NCI-H2081 treated with DMSO at 0.1 percent for 48 hours (cell line): ENCODE data around the gene KLHL22.

Source experiments
- DNase-seq: peaks from one replicate; lab custom pipeline; 2025; lab: John Stamatoyannopoulos, UW

The KLHL22 gene

DNA sequence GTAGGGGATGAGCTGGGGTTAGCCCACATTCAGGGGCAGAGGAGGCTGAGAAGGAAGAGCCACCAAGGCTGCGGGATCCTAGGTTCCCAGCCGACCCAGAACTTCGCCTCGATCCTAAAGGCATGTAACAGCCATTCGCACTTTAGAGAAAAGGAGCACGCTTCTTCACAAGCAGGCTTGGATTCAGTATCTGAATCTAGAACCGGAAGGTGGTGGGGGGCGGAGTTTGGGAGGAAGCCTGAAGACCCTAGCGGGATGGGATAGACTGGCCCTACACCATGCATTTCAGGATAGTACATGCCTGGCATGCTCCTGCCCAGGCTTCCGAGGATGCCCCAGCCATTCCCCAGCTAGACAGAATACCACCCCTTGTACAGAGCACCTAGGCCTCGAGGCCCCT is 62.4 kb downstream of the KLHL22 start:
- no peak for DNase-seq

DNA sequence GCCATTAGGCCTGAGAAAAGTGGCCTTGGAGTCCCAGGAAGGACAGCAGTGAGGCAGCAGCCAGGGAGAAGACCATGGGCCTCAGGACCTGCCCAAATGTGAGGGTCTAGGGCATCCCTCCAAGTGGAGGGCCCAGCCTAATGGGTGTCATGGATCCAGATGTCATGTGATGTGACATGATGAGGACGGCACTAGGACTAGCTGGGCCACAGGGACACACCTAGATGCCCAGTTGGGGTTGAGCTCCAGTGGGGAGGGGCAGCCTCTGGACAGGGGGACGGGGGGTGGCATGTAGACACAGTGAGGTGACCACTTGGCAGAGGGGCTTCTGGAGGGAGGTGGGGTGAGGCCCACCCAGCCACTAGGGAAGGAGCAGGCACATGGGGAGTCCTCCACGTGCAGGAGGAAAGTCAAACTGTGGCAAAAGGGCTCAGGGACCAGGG is 63.3 kb downstream of the KLHL22 start:
- DNase-seq: no peak

DNA sequence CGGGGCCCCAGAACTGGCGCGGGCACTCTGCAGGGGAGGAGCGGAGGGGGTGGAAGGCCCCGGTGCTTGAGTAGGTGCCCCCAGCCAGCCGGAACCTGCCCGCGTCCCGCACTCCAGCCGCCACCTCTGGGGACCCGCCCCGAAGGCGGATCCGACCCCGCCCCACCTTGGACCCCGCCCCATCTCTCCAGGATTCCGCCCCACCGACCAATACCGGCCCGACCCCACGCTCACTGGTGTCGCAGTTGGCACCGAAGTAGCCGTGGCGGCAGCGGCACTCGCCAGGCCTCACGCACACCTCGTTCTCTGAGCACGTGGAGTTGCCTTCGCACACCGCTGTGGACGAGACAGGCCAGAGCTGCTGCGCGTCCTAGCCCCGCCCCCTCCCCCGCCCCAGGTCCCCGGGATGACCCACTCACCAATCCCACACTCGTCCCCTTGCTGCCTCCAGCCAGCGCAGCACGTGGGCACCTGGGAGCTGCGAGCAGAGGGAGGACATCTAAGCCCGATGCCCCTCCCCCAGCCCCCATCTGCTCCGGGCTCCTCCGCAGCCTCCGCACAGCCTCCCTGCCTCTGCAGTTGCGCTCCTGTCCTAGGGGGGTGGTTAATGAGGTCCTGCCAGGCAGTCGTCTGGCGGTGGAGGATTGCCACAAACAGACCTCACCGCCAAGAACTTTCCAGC is 63.9 kb downstream of the KLHL22 start:
- no peak for DNase-seq

DNA sequence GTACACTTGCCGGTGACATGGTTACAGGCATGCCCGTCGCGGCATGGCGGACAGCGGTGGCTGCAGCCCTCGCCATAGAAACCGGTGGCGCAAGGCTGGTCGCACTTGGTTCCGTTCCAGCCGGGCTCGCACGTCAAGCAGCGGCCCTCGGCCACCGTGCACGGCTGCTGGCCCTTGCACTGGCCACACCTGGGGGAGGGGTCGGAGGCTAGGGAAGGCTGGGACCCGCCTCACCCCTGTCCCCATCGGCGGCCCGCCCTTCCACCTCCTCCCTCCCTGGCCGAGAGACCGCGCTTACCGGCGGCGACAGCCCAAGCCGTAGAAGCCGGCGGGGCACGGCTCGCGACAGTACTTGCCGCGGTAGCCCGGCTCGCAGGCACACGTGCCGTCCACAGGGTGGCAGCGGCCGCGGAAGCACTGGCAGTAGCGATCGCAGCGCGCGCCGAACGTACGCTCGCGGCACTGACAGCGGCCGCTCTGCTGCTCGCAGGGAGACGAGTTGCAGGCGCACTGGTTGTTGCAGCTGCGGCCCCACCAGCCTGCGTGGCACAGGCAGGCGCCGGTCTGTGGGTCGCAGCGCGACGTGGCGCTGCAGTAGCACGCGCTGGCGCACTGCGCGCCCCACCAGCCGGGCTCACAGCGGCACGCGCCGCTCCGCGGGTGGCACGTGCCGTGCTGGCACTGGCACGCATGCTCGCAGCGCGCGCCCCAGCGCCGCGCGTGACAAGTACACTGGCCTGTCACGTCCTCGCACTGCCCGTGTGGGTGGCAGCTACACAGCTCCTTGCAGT is 64.7 kb downstream of the KLHL22 start:
- no peak for DNase-seq

DNA sequence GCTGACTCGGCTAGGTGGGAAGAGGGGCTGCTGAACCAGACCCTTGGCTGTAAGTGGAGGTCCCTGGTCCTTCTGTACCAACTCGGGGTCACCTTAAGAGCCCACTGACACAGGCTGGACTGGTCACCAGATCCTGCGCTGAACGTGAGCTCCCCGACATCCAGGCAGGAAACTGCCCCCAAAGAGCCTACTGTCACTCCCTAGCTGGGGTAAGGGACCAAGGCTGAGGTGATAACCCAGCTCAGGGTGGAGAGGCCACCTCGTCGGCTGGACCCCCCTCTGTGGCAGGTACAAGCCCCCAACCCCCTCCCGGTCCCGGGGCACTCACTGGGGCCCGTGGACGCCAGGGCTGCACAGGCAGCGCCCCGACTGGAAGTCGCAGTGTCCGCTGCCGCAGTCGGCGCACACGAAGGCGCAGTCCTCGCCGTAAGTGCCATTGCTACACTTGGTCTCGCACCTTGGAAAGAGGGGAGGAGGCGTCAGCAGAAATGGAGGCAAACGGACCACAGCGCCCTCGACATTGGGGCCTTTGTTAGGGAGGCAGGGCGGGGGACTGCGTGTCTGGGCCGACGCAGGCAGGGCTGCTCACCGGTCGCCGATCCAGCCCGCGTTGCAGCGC is 65.4 kb downstream of the KLHL22 start:
- DNase-seq: no peak

- DNase-seq: no peak
These were observed 66.1 kb downstream of the KLHL22 start for GRCh38 chr22:20429254-20430100.

GRCh38 chr22:20428496-20429253 is 66.9 kb downstream of the KLHL22 start:
- DNase-seq: no peak

DNA sequence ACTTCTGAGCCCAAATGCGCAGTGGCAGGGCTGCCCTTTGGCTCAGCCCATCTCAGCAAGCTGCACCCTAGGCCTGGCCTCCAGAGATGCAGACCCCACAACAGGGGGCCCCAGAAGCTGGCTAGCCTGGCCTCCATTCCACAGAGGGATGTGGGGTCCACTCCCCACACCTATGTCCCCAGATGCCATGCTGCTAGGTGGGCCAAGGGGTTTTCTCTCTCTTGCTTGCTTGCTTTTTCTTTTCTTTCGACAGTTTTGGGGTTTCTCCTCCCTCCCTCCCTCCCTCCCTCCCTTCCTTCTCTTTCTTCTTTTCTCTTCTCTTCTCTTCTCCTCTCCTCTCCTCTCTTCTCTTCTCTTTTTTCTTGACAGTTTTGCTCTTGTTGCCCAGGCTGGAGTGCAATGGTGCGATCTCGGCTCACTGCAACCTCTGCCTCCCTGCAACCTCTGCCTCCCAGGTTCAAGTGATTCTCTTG is 67.6 kb downstream of the KLHL22 start:
- no peak for DNase-seq

- no peak for DNase-seq
These were observed 68.3 kb downstream of the KLHL22 start for GRCh38 chr22:20427104-20427944.

DNA sequence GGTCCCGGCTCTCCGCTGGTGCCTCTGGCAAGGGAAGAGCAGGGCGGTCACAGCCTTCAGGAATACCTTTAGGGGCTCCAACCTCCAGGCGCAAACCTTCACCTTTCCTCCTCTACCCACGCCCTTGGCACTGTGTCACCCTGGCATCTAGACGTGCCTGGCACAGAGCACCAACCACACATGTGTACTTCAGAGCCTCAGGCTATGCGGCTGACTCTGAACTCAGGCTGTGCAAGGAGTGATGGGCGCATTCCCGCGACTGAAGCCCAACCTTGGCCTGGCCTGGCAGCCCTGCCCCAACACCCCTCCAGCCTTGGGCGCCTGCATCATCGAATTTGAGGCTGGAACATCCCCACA is 69.4 kb downstream of the KLHL22 start:
- DNase-seq: no peak

DNA sequence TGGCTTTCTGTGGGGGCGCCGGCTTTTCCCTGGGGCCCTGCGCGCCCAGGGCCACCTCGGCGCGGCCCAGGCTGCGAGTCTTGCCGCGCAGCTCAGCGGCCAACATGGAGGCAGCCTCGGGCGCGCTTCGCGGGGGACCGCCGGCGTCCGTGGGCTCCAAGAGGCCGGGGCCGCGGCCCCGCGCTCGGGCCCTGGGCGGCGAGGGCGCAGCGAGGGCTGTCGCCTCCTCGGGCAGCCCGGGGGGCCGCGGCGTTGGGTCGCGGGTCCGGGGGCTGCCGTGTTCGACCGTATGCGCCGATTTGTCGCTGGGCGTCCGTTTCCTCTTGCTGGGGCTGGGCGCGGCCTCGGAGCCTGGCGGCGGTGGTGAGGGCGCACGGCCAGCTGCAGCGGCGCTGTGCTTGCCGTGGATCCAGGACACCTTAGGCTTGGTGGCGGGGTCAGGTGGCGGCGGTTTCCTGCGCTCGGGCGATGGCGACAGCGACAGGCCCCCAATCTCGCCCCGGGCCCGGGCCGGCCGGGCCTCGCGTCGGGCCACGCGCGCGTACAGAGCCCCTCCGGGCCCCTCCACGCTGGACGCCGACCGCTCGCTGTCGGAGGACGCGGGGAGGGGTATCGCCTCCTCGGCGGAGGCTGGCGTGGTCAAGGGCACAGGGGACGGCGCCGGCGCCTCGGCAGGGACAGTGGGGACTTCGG is 69.9 kb downstream of the KLHL22 start:
- DNase-seq: no peak

GRCh38 chr22:20424932-20425565 is 70.5 kb downstream of the KLHL22 start:
- no peak for DNase-seq

DNA sequence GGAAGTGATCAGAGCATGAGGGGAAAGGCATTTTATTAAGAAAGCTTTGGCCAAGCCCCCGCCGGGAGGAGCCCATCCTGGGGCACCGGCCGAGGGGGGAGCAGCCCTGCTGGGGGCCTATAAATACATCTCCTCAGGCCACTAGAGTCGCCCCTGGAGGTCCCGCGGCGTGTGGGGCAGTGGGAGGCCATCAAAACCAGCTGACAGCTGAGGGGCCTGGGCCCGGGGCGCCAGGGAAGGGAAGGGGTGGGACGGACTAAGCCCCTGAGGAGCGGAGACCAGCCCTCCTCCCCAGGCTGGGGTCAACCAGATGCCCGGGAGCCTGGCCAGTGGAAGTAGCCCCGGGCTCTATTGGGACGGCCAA is 71.0 kb downstream of the KLHL22 start:
- DNase-seq: no peak

DNA sequence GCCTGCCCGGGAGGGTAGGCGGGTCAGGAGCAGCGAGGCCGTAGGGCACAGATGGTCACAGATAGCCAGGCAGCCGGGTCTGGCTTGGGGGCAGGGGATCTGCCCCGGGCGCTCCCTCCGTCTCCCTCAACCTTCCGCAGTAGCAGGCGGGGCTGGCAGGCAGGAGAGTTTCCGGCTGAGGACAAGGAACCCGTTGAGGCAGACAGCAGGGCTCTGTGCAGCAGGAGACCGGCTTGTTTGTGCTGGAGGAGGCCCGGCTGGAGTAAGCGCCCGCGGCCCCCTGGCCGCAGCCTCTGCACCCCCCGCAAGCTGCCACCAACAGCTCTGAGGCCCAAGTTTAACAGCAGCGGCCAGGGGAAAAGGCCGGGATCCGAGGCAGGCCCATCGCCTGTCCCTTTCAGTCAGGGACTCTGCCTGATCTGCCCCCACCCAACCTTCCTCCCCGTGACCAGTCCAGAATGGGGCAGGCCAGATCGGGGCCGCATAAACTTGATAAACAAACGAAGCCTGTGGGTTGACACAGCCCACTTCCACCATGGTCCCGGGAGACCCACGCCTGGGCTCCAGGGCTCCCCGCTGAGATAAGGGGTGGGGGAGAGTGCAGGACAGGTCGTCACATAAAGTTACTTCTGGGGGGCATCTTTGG is 71.6 kb downstream of the KLHL22 start:
- DNase-seq: no peak

DNA sequence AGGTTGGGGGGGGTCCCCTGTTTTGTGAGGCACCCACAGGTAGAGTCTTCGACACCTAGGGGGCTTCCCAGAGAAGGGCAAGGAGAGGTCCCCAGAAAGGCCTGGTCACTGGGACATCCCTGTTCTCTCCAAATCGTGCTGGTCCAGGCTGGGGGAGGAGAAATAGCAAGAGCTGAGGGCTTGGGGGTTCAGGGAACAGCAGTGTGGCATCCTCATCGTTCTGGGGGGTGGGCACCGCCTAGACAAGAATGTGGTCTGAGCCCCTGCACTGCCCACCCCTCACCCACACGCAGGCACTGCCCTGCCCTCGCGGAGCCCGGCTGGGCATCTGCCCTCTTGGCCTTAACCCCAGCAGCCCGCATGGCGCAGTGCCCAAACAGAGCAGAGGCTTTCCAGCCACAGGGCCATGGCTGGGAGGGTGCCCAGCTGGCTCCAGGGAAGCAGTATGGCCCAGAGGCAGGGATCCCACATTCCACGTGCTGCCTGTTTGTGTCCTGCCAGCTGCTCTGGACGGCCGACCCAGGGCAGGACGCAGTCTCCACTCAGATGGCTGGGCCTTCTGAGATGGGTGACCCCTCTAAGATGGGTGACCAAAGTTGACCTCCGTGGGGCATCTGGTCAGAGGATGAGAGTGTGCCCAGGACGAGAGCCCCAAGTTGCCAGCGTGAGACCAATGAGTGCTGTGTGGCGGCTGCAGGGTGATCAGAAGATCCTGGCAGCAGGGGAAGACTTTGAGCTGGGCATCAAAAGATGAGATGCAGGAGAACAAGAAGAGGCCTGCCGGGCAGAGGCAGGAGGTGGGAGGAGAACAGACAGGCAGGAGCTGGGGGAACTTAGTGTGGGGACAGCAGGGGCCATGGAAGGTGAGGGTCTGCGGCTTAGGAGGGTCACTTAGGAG is 72.3 kb downstream of the KLHL22 start:
- DNase-seq: no peak

DNA sequence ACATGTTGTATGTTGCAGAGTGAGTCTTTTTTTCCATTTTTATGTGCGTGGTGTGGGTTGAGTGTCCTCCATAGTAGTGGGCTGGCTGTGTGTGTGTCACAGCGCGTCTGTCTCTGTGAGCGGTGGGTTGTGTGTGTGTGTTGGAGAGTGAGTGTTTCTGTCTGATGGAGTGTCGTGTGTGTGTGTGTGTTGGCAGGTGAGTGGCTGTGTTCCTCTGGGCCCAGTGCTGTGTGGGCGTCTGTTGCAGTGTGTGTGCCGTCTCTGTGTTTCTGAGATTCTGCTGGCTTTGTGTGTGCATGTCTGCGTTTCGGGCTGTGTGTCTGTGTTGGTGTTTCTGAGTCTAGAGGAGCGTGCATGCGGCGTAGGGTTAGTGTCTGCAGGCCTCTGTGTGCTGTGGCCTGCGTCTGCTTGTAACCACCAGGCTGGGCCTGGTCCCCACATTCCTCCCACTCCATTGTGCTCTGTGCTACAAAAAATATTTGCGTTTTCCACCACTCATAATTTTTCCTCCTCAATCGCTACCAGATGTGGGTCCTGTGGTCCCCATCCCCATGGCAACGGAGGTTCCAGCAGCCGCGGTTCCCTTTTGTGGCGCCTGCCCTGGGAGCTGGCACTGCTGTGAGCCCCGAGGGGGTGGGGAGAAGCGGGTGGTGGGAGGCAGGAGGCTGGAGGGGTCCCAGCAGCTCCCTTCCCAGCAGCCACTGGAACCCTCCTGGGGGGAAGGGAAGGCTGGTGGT is 73.2 kb downstream of the KLHL22 start:
- DNase-seq: no peak

GRCh38 chr22:20421507-20421874 is 74.1 kb downstream of the KLHL22 start:
- DNase-seq: no peak
